ENCODE data around the gene MAGI2. TPM values are rescaled to one million over a fixed set of nuclear protein-coding genes. Genes with fewer than 3 reads are reported as not detected.

MAGI2 gene
- total and polyA plus RNA-seq, 2 of the 13 experiments (the other 11 are each of a cell fraction or from before 2014, with no cell fraction given): 1.5 to 3.8 TPM

DNA sequence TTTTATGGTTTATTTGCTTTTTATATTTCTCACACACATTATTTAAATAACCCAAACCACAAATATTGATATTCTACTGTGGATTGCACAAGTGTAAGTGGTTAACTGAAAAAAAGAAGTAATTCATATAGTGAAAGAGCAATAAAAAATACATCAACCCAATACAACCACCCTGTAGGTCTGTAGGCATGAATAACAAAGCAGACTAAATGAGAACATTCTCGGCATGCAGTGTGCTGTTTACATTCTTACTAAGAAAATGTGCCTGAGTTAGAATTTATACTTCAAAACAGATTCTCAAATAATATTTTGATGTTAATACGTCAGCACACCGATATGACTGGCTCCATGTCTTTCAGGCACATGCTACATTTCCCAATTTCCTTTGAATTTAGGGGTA lies 660.8 kb downstream of the MAGI2 start:
- H3K4me3 ChIP-seq (replicated peaks in 1 of 3; ENCODE audit: insufficient read depth in 1 of 3, low read depth in 2 of 3, low read length in 3 of 3): no peak overlapping the region
- BruUV-seq (replicated peaks): no TSS peak
- FAIRE-seq (no peak), DNase-seq (ENCODE audit: low spot score) (no peak), ATAC-seq (no peak)
- H3K9ac ChIP-seq (ENCODE audit: insufficient read depth, low read depth, low read length): no peak overlapping the region
- intact Hi-C loops (cut with micrococcal nuclease; ENCODE audit: unreplicated experiment): no loop called here
- no peak overlapping the region for H3K4me2 ChIP-seq (ENCODE audit: low read depth, low read length)
- H3K4me1 ChIP-seq (ENCODE audit: insufficient read depth, low read length): no peaks in the 10 kb centered on the region
- no peaks in the 10 kb centered on the region for H3K9me3 ChIP-seq (ENCODE audit: low read length)
- H3K79me2 ChIP-seq (ENCODE audit: insufficient read depth, low read length): no peaks in the 10 kb centered on the region
- CTCF ChIA-PET (ENCODE audit: low intra/inter-chr PET ratio, low total read pairs): no interaction called here
- POLR2A ChIA-PET: no interaction called here
- no peaks in the 10 kb centered on the region for H3K27me3 ChIP-seq (ENCODE audit: control insufficient read depth in 1 of 2, insufficient read depth in 2 of 2, low read length in 2 of 2)
- TF ChIP-seq, protein P1, sequence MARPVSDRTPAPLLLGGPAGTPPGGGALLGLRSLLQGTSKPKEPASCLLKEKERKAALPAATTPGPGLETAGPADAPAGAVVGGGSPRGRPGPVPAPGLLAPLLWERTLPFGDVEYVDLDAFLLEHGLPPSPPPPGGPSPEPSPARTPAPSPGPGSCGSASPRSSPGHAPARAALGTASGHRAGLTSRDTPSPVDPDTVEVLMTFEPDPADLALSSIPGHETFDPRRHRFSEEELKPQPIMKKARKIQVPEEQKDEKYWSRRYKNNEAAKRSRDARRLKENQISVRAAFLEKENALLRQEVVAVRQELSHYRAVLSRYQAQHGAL (CRISPR knock-in tag; IDR thresholded peaks at IDR 0.05; ENCODE audit: not compliant biosample characterization): no peak
- TF ChIP-seq AGO1 (IDR thresholded peaks at IDR 0.05; ENCODE audit: low read depth, low read length, poor library complexity, severe bottlenecking) (no peak), TP53 (CRISPR knock-in tag; conservative IDR thresholded peaks at IDR 0.05) (no peak), ZBTB3 (CRISPR knock-in tag; IDR thresholded peaks at IDR 0.05; ENCODE audit: borderline replicate concordance, low read depth) (no peak), ZNF563 (CRISPR knock-in tag; IDR thresholded peaks at IDR 0.05) (no peak), MAFK (conservative IDR thresholded peaks at IDR 0.05 in 1 of 2, IDR thresholded peaks at IDR 0.05 in 1 of 2; ENCODE audit: low read length in 2 of 2) (no peak), GLI4 (CRISPR knock-in tag; IDR thresholded peaks at IDR 0.05; ENCODE audit: borderline replicate concordance) (no peak), ZNF274 (CRISPR knock-in tag; IDR thresholded peaks at IDR 0.05) (no peak), TBX3 (IDR thresholded peaks at IDR 0.05; ENCODE audit: borderline replicate concordance) (no peak), NPAS2 (CRISPR knock-in tag; IDR thresholded peaks at IDR 0.05; ENCODE audit: borderline replicate concordance) (no peak), ZNF850 (CRISPR knock-in tag; conservative IDR thresholded peaks at IDR 0.05) (no peak), ZNF562 (CRISPR knock-in tag; IDR thresholded peaks at IDR 0.05; ENCODE audit: borderline replicate concordance) (no peak), RBFOX2 (IDR thresholded peaks at IDR 0.05; ENCODE audit: low read depth, low read length) (no peak), PRPF4 (IDR thresholded peaks at IDR 0.05; ENCODE audit: low read depth, low read length, poor library complexity, severe bottlenecking) (no peak), REPIN1 (CRISPR knock-in tag; IDR thresholded peaks at IDR 0.05; ENCODE audit: borderline replicate concordance, low read depth) (no peak), ZNF839 (CRISPR knock-in tag; IDR thresholded peaks at IDR 0.05; ENCODE audit: borderline replicate concordance) (no peak)
- TF ChIP-seq, protein P2, sequence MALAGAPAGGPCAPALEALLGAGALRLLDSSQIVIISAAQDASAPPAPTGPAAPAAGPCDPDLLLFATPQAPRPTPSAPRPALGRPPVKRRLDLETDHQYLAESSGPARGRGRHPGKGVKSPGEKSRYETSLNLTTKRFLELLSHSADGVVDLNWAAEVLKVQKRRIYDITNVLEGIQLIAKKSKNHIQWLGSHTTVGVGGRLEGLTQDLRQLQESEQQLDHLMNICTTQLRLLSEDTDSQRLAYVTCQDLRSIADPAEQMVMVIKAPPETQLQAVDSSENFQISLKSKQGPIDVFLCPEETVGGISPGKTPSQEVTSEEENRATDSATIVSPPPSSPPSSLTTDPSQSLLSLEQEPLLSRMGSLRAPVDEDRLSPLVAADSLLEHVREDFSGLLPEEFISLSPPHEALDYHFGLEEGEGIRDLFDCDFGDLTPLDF (CRISPR knock-in tag; IDR thresholded peaks at IDR 0.05): no peak
- TF ChIP-seq, protein P3, sequence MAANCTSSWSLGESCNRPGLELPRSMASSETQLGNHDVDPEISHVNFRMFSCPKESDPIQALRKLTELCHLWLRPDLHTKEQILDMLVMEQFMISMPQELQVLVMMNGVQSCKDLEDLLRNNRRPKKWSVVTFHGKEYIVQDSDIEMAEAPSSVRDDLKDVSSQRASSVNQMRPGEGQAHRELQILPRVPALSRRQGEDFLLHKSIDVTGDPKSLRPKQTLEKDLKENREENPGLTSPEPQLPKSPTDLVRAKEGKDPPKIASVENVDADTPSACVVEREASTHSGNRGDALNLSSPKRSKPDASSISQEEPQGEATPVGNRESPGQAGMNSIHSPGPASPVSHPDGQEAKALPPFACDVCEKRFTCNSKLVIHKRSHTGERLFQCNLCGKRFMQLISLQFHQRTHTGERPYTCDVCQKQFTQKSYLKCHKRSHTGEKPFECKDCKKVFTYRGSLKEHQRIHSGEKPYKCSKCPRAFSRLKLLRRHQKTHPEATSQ (CRISPR knock-in tag; IDR thresholded peaks at IDR 0.05; ENCODE audit: borderline replicate concordance): no peak
- TF ChIP-seq, protein P4, sequence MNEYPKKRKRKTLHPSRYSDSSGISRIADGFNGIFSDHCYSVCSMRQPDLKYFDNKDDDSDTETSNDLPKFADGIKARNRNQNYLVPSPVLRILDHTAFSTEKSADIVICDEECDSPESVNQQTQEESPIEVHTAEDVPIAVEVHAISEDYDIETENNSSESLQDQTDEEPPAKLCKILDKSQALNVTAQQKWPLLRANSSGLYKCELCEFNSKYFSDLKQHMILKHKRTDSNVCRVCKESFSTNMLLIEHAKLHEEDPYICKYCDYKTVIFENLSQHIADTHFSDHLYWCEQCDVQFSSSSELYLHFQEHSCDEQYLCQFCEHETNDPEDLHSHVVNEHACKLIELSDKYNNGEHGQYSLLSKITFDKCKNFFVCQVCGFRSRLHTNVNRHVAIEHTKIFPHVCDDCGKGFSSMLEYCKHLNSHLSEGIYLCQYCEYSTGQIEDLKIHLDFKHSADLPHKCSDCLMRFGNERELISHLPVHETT (CRISPR knock-in tag; conservative IDR thresholded peaks at IDR 0.05): no peak
- TF ChIP-seq, protein P5, sequence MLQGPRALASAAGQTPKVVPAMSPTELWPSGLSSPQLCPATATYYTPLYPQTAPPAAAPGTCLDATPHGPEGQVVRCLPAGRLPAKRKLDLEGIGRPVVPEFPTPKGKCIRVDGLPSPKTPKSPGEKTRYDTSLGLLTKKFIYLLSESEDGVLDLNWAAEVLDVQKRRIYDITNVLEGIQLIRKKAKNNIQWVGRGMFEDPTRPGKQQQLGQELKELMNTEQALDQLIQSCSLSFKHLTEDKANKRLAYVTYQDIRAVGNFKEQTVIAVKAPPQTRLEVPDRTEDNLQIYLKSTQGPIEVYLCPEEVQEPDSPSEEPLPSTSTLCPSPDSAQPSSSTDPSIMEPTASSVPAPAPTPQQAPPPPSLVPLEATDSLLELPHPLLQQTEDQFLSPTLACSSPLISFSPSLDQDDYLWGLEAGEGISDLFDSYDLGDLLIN (CRISPR knock-in tag; IDR thresholded peaks at IDR 0.05; ENCODE audit: borderline replicate concordance): no peak
- WGBS (ENCODE audit: low lambda C conversion rate): 37% methylated on average over 3 of the region's 3 CpGs
- H3K27ac ChIP-seq (ENCODE audit: extremely low read length, insufficient read depth, low read length): no peak overlapping the region
- no peaks in the 10 kb centered on the region for H3K36me3 ChIP-seq (replicated peaks in 1 of 2; ENCODE audit: control insufficient read depth in 1 of 2, insufficient read depth in 2 of 2, low read length in 2 of 2)
- no peak overlapping the region for H2AFZ ChIP-seq (ENCODE audit: low read length)
- no peaks in the 10 kb centered on the region for H4K20me1 ChIP-seq (ENCODE audit: insufficient read depth, low read length)
- in situ Hi-C loops (cut with HindIII; ENCODE audit: extremely low pct_ligation_motif_present, low pct_unique_long_range_greater_than_20kb): no loop called here
